GM18951 (cell line): Measurements from ENCODE around the gene PYGO1.
"Not testable (repeated sequence)": the region's sequence is repeated elsewhere in the genome, so short reads cannot be mapped to it uniquely, and the experiment has no call there.

Experiments used
- POLR2A ChIP-seq: IDR thresholded peaks from 4 replicates; pipeline ENCODE4 v1.6.1; 2011; ENCODE audit warnings: mild to moderate bottlenecking; ENCODE audit not compliant: insufficient read length, insufficient read depth; ENCODE audit errors: extremely low read depth
- in situ Hi-C: fragments of 300-500 bp; cut with MboI; formaldehyde crosslinking; loops from one replicate; pipeline ENCODE4 v1.12.0; 2022; ENCODE audit warnings: low sequenced_read_pairs, mixed read lengths, inconsistent platforms; ENCODE audit not compliant: unreplicated experiment

The PYGO1 gene

DNA sequence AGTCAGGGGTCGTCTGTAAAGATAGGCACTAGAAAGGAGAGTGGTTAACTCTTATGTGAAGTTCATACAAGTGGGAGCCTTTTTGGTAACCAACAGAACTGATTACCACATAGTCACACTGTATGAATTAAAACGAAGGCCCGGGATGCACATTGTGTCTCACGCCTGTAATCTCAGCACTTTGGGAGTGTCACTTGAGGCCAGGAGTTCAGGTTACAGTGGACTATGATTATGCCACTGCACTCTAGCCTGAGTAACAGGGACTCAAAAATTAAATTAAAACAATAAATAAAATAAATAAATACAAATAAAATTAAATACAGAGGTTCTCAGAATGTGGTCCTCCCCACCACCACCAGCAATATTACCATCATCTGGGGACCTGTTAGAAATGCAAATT, 80.6 kb downstream of the PYGO1 start:
- in situ Hi-C loops = no loop called here
- no peak for TF ChIP-seq POLR2A

DNA sequence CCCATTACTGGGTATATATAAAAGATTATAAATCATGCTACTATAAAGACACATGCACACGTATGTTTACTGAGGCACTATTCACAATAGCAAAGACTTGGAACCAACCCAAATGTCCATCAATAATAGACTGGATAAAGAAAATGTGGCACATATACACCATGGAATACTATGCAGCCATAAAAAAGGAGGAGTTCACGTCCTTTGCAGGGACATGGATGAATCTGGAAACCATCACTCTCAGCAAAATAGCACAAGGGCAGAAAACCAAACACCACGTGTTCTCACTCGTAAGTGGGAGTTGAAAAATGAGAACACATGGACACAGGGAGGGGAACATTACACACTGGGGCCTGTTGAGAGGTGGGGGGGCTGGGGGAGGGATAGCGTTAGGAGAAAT, 82.7 kb downstream of the PYGO1 start:
- in situ Hi-C loops = not testable (repeated sequence)

GRCh38 chr15:55499151-55499550, 89.0 kb downstream of the PYGO1 start:
- in situ Hi-C loops = no loop called here
- TF ChIP-seq POLR2A = no peak

- peak; percentile 48 for TF ChIP-seq POLR2A
- in situ Hi-C loops = not testable (repeated sequence)
Observed at GRCh38 chr15:55498109-55498938, 89.8 kb downstream of the PYGO1 start.

DNA sequence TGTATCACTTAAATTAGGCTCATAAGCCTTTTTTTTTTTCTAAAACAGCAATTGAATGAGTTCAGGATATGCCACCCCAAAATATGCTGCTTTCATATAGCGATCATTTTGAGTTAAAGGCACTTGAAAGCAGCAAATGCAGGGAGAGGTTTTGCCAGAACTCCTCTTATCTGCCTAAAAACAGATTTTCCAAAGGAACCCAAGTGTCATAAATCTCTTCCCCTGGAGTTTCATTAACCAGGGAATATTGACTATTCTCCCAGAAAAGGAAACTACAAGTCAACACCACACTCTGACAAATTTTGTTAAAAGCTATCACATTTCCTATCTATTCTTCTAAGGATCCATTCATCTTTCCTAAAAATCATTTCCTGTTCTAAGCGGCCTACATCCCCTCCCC, 91.4 kb downstream of the PYGO1 start:
- in situ Hi-C loops = no loop called here
- TF ChIP-seq POLR2A = no peak

DNA sequence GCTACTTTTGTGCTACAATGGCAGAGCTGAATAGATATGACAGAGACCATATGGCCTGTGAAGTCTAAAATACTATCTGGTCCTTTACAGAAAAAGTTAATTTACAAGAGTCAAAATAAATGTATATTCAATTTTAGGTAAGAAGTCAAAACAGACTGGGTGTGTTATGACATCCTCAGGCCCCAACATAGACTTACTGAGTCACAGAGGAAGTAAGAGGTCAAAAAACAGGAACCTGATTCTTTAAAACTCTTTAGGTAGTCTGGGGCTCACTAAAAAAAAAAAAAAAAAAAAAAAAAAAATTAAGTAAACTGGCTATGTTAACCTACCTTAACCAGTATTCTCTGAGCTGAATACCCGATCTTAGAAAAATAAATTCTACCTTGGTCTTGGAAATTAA, 93.2 kb downstream of the PYGO1 start:
- in situ Hi-C loops = no loop called here

DNA sequence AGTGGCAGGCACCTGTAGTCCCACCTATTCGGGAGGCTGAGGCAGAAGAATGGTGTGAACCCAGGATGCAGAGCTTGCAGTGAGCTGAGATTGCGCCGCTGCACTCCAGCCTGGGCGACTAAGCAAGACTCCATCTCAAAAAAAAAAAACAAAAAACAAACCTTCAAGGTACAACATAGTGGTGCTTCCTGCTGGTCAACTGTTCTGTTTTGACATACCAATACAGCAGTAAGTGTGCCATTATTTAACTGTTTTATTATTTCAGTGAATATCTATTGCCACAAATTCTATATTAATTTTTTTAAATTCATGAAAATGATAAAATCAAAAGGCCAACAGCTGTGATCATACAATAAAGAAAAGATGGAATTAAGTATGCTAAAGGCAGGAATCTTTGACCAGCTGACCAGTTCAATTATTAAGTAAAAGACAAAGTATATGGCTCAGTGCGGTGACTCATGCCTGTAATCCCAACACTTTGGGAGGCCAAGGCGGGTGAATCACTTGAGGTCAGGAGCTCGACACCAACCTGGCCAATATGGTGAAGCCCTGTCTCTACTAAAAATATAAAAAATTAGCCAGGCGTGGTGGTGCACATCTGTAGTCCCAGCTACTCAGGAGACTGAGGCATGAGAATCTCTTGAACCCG, 99.1 kb downstream of the PYGO1 start:
- in situ Hi-C loops = not testable (repeated sequence)

More for the DNA sequence above, 93.2 kb downstream of the PYGO1 start:
- TF ChIP-seq POLR2A = no peak
